AG04450 (cell line): ENCODE results near the gene SH3PXD2A. TPM values are rescaled to one million over a fixed set of nuclear protein-coding genes. Genes with fewer than 3 reads are reported as not detected.

Experiments used
- CTCF ChIA-PET: fragments of 300-600, 350-600 bp; formaldehyde crosslinking; extraction: SDS; loops from one replicate; lab custom pipeline; 2022; ENCODE audit warnings: antibody characterized with exemption, inconsistent platforms; lab: Charles Lee
- POLR2A ChIA-PET: fragments of 350-600 bp; formaldehyde crosslinking; extraction: SDS; loops from one replicate; lab custom pipeline; 2021; ENCODE audit warnings: antibody characterized with exemption, inconsistent platforms; lab: Yijun Ruan, JAX
- DNase-seq: peaks from one replicate; pipeline ENCODE4 v3.0.0-alpha.2; 2011; ENCODE audit warnings: low read depth, low spot score
- H3K27ac ChIP-seq: one replicate; pipeline ENCODE4 v1.5.1; 2012; ENCODE audit warnings: low read depth, low read length, control low read depth
- H3K27me3 ChIP-seq: one replicate; pipeline ENCODE4 v1.6.0; 2012; ENCODE audit warnings: low read length; ENCODE audit not compliant: control insufficient read depth, insufficient read depth
- H3K4me3 ChIP-seq: 2 replicates; pipeline ENCODE4 v1.5.1; 2011; ENCODE audit warnings: mild to moderate bottlenecking, low read depth, low read length, control low read depth
- H3K9me3 ChIP-seq: 2 replicates; pipeline ENCODE4 v1.5.1; 2012; ENCODE audit warnings: low read length; ENCODE audit not compliant: control insufficient read depth, insufficient read depth
- CTCF ChIP-seq: IDR thresholded peaks from 2 replicates; pipeline ENCODE4 v1.5.1; 2011; ENCODE audit warnings: low read depth, low read length, control low read depth, inconsistent platforms
- polyA plus RNA-seq: library from polyadenylated mRNA; depleted of rRNA; stranded (reverse); fragments of >200 nt; gene quantifications from 2 replicates; pipeline ENCODE4 v1.2.3, GENCODE V29; 2011

Gene SH3PXD2A
- polyA plus RNA-seq, 1 experiment: 22.9 TPM

GRCh38 chr10:103765168-103765567 lies 90.2 kb downstream of the SH3PXD2A start:
- H3K4me3 ChIP-seq: no peak overlapping the region
- DNase-seq: no peak
- H3K27me3 ChIP-seq: no peaks in the 10 kb centered on the region
- POLR2A ChIA-PET: interaction anchor here (1.4 kb wide), 1 partner anchor 16 kb away, joined by 3 read pairs; no protein-coding TSS in a partner anchor
- TF ChIP-seq CTCF: no peak
- no peaks in the 10 kb centered on the region for H3K9me3 ChIP-seq
- CTCF ChIA-PET: interaction anchor here (1.2 to 2.2 kb wide), 3 partner anchors 13 to 52 kb away, joined by 3 to 7 read pairs (median 4); no protein-coding TSS in a partner anchor
- peak overlapping the region; percentile 49 for H3K27ac ChIP-seq

- Histone ChIP-seq H3K27ac (peak overlapping the region; percentile 42), H3K9me3 (no peaks in the 10 kb centered on the region), H3K27me3 (no peaks in the 10 kb centered on the region), H3K4me3 (no peak overlapping the region)
- DNase-seq: no peak
- TF ChIP-seq CTCF: no peak
- ChIA-PET CTCF (interaction anchor here (1.2 to 2.2 kb wide), 3 partner anchors 13 to 52 kb away, joined by 3 to 7 read pairs (median 4); no protein-coding TSS in a partner anchor), POLR2A (interaction anchor here (1.4 to 1.6 kb wide), 2 partner anchors 8 to 17 kb away, joined by 3 to 5 read pairs; no protein-coding TSS in a partner anchor)
These were observed 90.9 kb downstream of the SH3PXD2A start for GRCh38 chr10:103764296-103765088.

- no peaks in the 10 kb centered on the region for H3K27me3 ChIP-seq
- CTCF ChIA-PET: interaction anchor here (0.7 to 1.5 kb wide), 3 partner anchors 10 to 91 kb away, joined by 3 to 6 read pairs (median 4); no protein-coding TSS in a partner anchor
- no peak for DNase-seq
These were observed 91.8 kb downstream of the SH3PXD2A start for GRCh38 chr10:103763374-103764202.

GRCh38 chr10:103762916-103763315 lies 92.5 kb downstream of the SH3PXD2A start:
- H3K27ac ChIP-seq: no peak overlapping the region
- POLR2A ChIA-PET: interaction anchor here (1.6 kb wide), 1 partner anchor 9 kb away, joined by 5 read pairs; no protein-coding TSS in a partner anchor
- CTCF ChIA-PET: interaction anchor here (1.4 kb wide), 1 partner anchor 10 kb away, joined by 6 read pairs; no protein-coding TSS in a partner anchor
- no peaks in the 10 kb centered on the region for H3K9me3 ChIP-seq
- H3K4me3 ChIP-seq: no peak overlapping the region
- no peaks in the 10 kb centered on the region for H3K27me3 ChIP-seq
- no peak for TF ChIP-seq CTCF
- no peak for DNase-seq

More at GRCh38 chr10:103763374-103764202, 91.8 kb downstream of the SH3PXD2A start:
- no peaks in the 10 kb centered on the region for H3K9me3 ChIP-seq
- no peak for TF ChIP-seq CTCF
- H3K27ac ChIP-seq: peak overlapping the region; percentile 42
- H3K4me3 ChIP-seq: no peak overlapping the region
- POLR2A ChIA-PET: interaction anchor here (1.6 kb wide), 1 partner anchor 9 kb away, joined by 5 read pairs; no protein-coding TSS in a partner anchor
